GM18526 (cell line): ENCODE results near the gene EHBP1L1.
A peak's percentile ranks its signal among the peaks of the same experiment; 100 is the strongest.

Source experiments
- POLR2A ChIP-seq: IDR thresholded peaks from 3 replicates; pipeline ENCODE4 v1.6.1; 2011; ENCODE audit not compliant: insufficient read length; ENCODE audit errors: extremely low read depth

The EHBP1L1 gene

GRCh38 chr11:65590240-65590738 lies 14.4 kb downstream of the EHBP1L1 start:
- TF ChIP-seq POLR2A, result no peak

DNA sequence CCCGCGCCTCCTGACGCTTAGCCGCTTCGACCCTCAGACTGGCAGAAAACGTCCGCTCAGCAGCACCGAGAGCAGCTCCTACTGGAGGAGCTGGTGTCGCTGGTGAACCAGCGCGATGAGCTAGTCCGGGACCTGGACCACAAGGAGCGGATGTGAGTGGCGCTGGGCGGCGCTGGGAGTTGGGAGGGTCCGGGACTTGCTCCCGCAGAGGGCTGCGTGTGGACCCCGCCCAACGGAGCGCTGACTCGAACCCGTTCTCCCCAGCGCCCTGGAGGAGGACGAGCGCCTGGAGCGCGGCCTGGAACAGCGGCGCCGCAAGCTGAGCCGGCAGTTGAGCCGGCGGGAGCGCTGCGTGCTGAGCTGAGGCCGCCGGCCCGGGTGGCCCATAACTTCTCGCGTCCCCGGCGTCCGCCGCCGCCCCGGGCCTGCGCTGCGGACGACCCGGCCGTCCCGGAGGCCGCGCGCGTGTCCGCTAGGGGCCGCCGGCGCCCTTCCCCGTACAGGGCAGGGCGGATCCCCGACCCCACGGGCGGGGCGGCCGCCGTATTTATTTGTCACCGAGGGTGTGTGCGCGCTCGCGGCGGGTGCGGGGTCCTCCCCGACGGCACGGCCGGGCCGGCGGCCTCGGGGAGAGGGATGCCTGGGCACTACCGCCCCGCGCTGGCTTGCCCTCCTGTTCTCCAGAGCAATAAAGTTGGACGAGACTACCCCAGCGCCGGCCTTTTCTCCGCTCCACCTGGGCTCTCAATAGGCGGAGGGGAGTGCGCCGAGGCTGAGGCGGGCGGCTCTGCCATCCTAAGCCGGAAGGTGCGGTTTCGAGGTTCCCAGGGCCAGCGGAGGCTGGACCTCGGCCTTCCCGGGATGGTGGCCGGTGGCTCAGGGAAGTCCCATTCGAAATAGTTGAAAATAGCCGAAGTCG lies 16.3 kb downstream of the EHBP1L1 start:
- no peak for TF ChIP-seq POLR2A

DNA sequence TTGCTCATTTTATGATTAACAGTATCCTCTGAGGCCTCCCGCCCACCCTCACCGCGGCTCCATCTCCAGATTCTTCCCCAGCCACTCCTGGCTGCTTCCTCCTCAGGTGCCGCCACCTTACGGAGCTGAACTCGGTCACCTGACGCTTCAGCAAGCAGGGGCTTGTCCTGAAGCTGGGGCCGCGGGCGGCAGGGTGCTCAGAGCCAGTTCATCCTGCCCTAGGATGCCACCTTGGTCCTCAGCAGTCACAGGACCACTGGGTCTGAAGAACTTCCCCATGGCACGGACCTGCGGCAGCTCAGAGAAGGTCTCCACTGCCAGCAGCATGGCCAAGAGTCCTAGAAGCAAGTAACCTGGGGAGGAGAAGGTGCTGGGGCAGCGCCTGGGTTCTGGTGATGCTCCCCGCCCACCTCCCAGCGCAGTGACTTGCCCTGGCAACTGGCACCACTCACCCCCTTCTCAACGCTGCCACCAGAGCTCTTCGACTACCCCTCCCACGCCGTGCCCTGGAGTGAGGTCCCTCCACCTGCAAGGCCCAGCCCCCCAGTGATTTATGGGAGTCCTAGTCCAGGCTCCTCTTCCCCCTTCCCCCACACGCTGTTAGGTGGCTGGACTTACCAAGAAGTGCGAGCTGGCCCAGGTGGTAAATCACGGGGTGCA lies 17.1 kb downstream of the EHBP1L1 start:
- TF ChIP-seq POLR2A, result no peak

GRCh38 chr11:65593518-65594414 lies 17.9 kb downstream of the EHBP1L1 start:
- TF ChIP-seq POLR2A, result peak; percentile 9

DNA sequence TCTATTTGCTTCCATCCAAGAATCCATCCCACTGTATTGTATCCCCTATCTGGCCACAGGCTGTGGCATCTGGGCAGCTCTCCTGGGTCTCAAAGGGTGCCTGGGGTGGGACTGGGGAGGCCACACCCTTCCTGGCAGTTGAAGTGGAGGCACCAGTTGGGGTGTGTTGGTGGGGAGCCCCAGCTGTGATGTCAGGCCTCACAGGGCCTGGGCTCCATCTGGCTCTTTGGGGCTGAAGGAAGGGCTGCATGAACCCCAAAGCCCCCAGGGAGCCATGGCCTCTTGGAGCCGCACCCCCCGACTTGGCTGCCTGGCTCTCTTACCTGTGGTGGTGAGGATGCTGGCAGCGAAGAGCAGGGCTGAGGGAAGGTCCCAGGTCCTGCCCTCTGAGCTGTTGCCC lies 19.3 kb downstream of the EHBP1L1 start:
- TF ChIP-seq POLR2A, result no peak

GRCh38 chr11:65595543-65596281 lies 19.9 kb downstream of the EHBP1L1 start, which contains the start of gene KCNK7:
Gene KCNK7 (minus strand): TSS chr11:65595800. CDS start chr11:65595772, 28 bp downstream.
- no peak for TF ChIP-seq POLR2A

- TF ChIP-seq POLR2A, result no peak
Measured at GRCh38 chr11:65596520-65596919, 20.7 kb downstream of the EHBP1L1 start.

GRCh38 chr11:65598258-65598699 lies 22.4 kb downstream of the EHBP1L1 start:
- TF ChIP-seq POLR2A, result no peak

GRCh38 chr11:65599216-65599954 lies 23.5 kb downstream of the EHBP1L1 start:
- TF ChIP-seq POLR2A, result no peak

GRCh38 chr11:65599955-65600246 lies 24.0 kb downstream of the EHBP1L1 start:
- TF ChIP-seq POLR2A, result no peak

DNA sequence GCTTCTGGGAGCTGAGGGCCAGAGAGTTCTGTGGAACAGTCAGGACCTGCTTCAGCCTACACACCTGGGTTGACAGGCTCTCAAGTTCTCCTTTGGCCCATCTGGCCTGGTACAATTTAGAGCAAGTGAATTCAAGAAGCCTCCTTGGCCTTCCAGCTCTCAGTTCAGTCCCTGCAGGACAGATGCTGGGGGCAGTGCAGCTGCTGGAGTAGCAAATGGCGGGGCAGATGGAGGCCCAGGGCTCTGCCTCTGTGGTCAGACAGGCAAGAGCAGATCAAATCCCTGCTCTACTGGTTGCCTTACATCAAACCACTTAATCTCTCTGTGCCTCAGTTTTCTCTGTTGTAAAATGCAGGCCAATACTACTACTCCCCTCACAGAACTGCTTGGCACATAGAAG lies 28.4 kb downstream of the EHBP1L1 start:
- TF ChIP-seq POLR2A, result no peak

DNA sequence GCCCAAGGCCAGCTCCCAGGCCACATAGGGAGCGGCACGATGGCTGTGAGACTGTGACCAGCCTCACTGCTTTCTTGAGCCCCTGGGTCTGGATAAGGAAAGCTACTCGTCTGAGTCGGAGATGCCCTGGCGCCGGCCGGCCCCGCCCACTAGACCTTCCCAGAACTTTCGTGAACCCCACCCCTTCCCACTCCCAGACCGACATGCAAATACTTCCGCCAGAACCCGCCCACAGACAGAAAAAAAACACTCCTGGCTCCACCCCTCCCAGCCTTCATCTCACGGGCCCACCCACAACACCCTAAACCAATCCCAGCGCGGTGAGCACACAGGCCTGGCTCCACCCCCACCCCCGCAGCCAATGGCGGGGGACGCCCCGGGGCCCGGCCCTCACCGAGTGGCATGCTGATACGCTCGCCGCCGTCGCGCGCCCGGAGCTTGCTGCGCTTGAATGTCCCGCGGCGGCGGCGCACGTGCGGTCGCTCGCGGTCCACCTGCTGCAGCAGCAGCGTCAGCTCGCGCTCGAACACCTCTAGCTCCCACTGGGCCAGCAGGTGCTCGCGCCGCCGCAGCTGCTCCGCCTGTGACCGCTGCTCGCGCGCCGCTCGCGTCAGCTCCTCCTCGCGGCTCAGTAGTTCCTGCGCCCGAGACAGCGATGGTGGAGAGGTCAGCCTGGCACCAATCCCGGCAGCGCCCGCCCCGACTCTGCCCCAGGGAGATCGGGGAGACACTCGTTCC lies 31.2 kb downstream of the EHBP1L1 start:
- no peak for TF ChIP-seq POLR2A
